ENCODE results near the gene SAXO2. TPM values are rescaled to one million over a fixed set of nuclear protein-coding genes. Genes with fewer than 3 reads are reported as not detected.

The SAXO2 gene, protein sequence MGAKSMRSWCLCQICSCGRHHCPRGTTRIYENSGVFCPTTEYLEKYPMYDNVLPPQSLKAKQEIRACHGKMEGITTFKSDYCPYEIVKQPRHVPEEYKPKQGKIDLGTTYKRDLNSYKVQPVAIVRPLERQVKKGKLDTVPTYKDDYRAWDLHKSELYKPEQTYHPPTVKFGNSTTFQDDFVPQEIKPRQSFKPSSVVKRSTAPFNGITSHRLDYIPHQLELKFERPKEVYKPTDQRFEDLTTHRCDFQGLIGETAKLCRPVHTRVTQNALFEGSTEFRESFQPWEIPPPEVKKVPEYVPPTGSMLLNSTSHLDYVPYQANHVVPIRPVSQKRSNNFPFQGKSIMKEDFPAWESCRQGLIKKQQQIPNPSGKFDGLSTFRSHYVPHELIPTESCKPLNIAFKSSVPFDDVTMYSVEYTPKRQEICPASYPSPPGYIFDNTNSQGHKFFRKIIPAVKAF
- total RNA-seq: 0.06 and 0.39 TPM in 2 replicates

DNA sequence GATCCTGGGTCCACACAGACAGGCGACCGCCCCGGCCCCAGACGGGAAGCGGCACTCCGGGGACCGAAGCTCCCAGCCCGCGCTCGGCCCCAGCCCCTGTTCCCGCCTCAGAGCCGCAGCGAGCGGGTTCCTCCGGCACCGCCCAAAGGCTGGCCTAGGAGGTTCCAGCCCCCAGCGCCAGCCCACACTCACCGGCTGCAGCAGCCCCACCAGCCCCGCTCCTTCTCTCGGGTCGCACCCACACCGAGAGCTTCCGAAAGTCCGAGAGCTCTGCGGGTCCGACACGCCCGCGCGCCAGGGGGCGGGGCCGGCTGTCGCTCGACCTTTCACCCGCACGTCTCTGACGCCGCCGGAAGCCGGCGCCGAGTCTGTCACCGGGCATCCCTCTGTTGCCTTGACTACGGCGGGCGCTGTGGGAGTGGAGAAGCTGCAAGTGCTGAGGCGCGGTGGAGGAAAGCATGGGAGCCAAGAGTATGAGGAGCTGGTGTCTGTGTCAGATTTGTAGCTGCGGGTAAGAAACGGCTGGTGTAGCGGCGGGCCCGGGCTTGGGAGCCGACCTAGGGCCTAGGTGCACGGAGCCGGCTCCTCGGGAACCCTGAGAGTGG, at the start of gene SAXO2, which contains the start of gene EFL1:
Gene SAXO2, plus strand, starts transcription at position 397 of the 605 bp plus-strand sequence. Its CDS starts 62 bp downstream, at position 459.
Gene EFL1, minus strand, starts transcription at position 313 of the 605 bp plus-strand sequence. CDS start 956 bp downstream, outside the sequence.

Other genes starting within 250 kb of the SAXO2 start
- 3.0 and 3.4 TPM in 2 replicates for gene MEX3B, start 216.8 kb upstream of the SAXO2 start, total RNA-seq
- 6.6 and 11.2 TPM in 2 replicates for gene EFL1, start 84 bp upstream of the SAXO2 start, total RNA-seq
- 0.10 TPM in 1 of 2 replicates, not detected in the other for gene GOLGA6L10, start 86.7 kb downstream of the SAXO2 start, total RNA-seq
- 0.06 and 0.54 TPM in 2 replicates for gene GOLGA6L9, start 167.0 kb downstream of the SAXO2 start, total RNA-seq

Data from cardiac ventricle fibroblast (primary cell).